ENCODE results near the gene STX18. TPM values are rescaled to one million over a fixed set of nuclear protein-coding genes. Genes with fewer than 3 reads are reported as not detected.

The STX18 gene
- 10 to 100 TPM; 22.1 to 22.3 TPM for total RNA-seq

GRCh38 chr4:4541661-4542570, at the start of gene STX18:
Gene STX18 (minus strand): TSS chr4:4542048. CDS start chr4:4541964, 84 bp downstream.

GRCh38 chr4:4386736-4387392, 155.0 kb downstream of the STX18 start, which contains the start of gene NSG1:
Gene NSG1 (plus strand): TSS chr4:4387102. CDS start chr4:4387630, 528 bp downstream.

Other genes starting within 250 kb of the STX18 start
- gene NSG1, start 154.9 kb downstream of the STX18 start, total RNA-seq, result 1 to 10 TPM; 9.0 to 9.6 TPM

Measured in activated naive CD4-positive, alpha-beta T cell treated with anti-CD3 and anti-CD28 coated beads, Interleukin-2, amount 10 ng/mL, durations not matched to agents 5 hours and 36 hours (primary cell).